Medulla oblongata (tissue), 1 donor: ENCODE results near the gene CDH4.

Source experiments
- DNase-seq: peaks from one replicate; pipeline ENCODE4 v3.0.0-alpha.2; 2015; ENCODE audit errors: extremely low spot score

CDH4 gene

DNA sequence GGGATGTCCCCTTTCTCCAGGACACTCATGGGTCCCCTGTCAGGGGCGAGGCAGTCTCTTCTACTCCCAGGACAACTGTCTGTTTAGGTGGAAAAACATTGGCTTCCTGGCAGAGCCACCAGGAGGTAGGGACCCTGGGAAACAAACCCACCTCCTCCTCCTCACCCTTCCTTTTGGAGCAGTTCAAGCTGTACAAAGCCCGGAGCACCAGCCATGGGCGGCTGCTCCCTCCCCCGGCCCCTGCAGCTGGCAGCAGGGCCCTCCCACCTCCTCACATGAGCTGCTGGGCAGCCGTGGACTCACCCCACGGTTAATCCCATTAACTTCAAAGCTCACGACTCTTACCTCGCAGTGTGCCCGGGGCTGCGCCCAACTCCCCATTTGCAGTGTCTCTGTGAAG lies 48.6 kb downstream of the CDH4 start:
- DNase-seq = no peak

GRCh38 chr20:61301711-61302525 lies 49.9 kb downstream of the CDH4 start:
- DNase-seq = no peak

DNA sequence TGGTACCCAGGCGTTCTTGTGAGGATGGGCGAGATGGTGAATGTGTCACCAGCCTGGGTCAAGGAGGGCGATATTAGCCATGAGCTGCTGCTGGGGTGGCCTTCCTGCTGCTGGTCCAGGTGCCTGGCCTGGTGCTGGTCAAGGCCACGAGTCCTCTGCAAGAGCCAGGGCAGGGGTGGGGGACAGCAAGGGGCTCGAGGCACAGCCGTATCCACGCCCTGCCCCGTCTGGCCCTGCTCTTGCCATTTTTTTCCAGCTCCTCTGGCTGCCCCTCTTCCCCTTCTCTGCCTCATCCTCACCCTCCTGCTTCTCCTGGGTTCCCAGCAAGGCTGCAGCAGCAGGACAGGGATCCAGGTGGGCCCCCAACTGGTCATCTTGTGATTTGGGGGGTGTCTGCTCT lies 51.2 kb downstream of the CDH4 start:
- DNase-seq = no peak

- no peak for DNase-seq
These were observed 51.6 kb downstream of the CDH4 start for GRCh38 chr20:61303675-61304074.

GRCh38 chr20:61304750-61305149 lies 52.7 kb downstream of the CDH4 start:
- no peak for DNase-seq

GRCh38 chr20:61306937-61307475 lies 54.9 kb downstream of the CDH4 start:
- no peak for DNase-seq

DNA sequence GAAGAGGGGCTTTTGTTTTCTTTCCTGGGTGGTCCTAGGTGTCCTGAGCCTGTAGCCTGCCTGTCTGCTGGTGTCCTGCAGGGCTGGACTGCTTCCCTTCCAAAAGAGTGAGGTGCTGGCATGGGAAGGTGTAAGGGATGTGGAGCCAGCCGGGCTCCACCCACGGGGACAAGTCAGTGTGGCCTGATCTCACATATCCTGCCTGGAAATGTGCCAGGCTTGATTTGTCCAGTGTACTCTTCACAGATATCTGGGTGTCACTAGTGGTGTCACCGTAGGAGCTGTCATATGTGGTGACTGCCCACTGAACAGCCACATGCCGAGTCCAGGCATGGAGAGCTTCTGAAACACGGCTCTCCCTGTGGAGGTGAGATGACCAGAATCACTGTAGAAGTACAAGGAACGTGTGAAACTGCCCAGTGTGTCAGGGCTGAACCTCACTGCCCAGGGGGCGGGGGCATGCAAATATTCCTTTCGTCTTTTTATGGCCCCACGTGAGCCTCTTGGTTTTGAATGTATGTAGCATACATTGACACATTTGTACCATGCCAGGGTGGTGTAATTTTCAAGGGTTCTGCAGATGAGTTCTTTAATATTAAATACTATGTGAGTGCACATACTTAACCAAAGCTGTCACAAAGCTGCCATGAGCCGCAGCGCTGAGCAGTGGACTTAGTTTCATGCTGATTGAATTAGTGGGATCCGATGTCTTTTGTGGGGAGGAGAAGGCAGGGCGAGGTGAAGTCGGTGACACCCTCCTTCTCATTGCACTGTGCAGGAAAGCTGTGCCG lies 55.8 kb downstream of the CDH4 start:
- DNase-seq = no peak

- DNase-seq = no peak
These were observed 56.4 kb downstream of the CDH4 start for GRCh38 chr20:61308477-61308774.

GRCh38 chr20:61310954-61311353 lies 58.9 kb downstream of the CDH4 start:
- DNase-seq = no peak

GRCh38 chr20:61311656-61312387 lies 59.8 kb downstream of the CDH4 start:
- no peak for DNase-seq

- DNase-seq = no peak
These were observed 60.9 kb downstream of the CDH4 start for GRCh38 chr20:61312925-61313324.

- no peak for DNase-seq
These were observed 61.3 kb downstream of the CDH4 start for GRCh38 chr20:61313396-61313795.

- no peak for DNase-seq
These were observed 62.4 kb downstream of the CDH4 start for GRCh38 chr20:61314326-61315010.

- DNase-seq = no peak
These were observed 63.3 kb downstream of the CDH4 start for GRCh38 chr20:61315319-61315718.

DNA sequence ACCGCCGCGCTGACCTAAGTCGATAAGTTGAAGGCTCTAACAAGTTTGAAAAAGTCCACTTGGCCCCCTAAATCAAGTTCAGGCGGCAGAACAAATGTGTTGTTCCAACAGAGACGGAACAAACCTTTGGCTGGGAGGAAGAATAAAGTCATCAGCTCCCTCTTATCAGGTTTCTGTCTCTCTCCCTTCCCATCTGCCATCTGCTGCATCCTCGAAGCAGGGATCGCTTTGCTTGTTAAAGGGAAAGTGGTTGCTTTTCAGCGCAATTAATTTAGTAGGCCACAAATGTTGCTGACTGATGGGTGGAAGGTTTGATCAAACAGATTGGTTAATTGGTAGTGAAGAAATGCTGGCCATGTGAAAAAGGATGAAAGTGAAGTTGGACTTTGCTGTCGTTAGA lies 64.3 kb downstream of the CDH4 start:
- DNase-seq = no peak

- no peak for DNase-seq
These were observed 66.0 kb downstream of the CDH4 start for GRCh38 chr20:61317966-61318530.

DNA sequence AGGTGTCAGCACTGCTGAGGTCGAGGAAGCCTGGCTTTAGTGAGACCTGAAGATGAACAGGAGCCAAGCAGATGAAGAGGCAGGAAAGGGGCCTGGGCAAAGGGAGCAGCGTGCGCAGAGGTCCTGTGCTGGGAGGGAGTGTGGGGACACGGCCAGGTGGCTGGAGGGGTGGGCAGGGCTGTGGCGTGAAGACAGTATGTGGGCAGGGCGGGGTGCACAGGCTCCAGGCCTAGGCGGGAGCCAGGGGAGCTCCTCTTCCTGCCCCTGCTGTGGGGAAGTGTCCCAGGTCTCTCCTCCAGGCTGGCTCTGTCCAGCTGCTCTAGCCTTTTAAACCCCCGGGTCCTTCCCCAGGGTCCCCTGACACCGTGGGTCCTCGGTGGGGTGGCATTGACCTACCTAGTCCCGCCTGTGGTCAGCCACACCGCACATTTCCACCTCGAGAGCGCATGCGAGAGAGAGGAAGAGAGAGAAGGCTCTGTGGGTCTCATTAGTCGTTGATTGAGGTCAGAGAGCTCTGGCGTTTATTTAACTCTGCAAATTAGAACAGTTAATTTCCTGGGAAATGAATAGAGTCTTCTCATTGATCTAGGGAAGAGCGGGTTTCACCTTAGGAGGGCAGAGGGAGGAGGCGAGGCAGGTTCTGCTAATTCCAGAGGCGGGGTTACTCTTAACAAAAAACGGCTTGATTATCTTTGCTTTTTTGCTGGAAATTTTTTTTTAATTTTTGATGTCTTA lies 68.8 kb downstream of the CDH4 start:
- no peak for DNase-seq

DNA sequence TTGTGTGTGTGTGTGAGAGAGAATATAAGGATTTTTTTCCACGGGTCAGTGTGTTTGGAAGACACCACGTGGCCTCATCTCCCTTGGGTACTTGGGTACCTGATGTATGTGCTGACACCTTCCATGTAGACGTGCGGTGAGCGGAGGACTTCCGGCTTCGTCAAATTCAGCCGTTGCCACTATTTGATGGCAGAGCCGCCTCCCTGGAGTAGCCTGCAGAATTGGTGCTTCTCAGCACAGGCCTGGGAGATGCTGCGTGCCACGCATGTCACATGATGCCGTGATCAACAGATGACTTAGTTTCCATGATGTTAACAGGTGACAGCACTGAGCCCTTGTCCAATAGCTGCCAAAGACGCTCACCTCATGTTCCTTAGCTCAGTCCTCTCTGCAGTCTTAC lies 69.4 kb downstream of the CDH4 start:
- DNase-seq = no peak

GRCh38 chr20:61322151-61322865 lies 70.2 kb downstream of the CDH4 start:
- DNase-seq = peak; percentile 9

GRCh38 chr20:61324906-61325305 lies 72.8 kb downstream of the CDH4 start:
- DNase-seq = no peak
